PC-9 (cell line): ENCODE results near the gene KDM4B. TPM values are rescaled to one million over a fixed set of nuclear protein-coding genes. Genes with fewer than 3 reads are reported as not detected.

Source experiments
- BruUV-seq: library from RNA; stranded (reverse); fragments of 400-500 nt; replicated peaks from 2 replicates; lab custom pipeline; 2021; lab: Mats Ljungman, UMichigan
- CTCF ChIA-PET: fragments of 300-600 bp; sonication (Branson Sonifier 250); formaldehyde crosslinking; loops from one replicate; lab custom pipeline; 2022; ENCODE audit warnings: antibody characterized with exemption; lab: Charles Lee
- POLR2A ChIA-PET: fragments of 300-600 bp; sonication (Branson Sonifier 250); formaldehyde crosslinking; loops from one replicate; lab custom pipeline; 2022; ENCODE audit warnings: antibody characterized with exemption; ENCODE audit not compliant: unreplicated experiment; lab: Charles Lee
- DNase-seq, 2 experiments: peaks; one replicate each; pipeline versions ENCODE4 v3.0.0 to v3.0.0-alpha.2; 2015 to 2022; ENCODE audit warnings: mixed read lengths in 1 of 2
- H2AFZ ChIP-seq: fragments of 200-600 bp; sonication (generic); 2 replicates; pipeline ENCODE4 v1.8.1; 2017; ENCODE audit warnings: antibody characterized with exemption
- H3F3A ChIP-seq: fragments of 200-600 bp; sonication (generic); 2 replicates; pipeline ENCODE4 v1.8.1; 2017; ENCODE audit warnings: antibody characterized with exemption, mild to moderate bottlenecking, low read depth; ENCODE audit not compliant: insufficient read depth
- H3K27ac ChIP-seq: fragments of 200-600 bp; sonication (generic); 2 replicates; pipeline ENCODE4 v1.6.1; 2016; ENCODE audit warnings: mixed run types
- H3K27me3 ChIP-seq: fragments of 200-600 bp; sonication (generic); 2 replicates; pipeline ENCODE4 v1.6.1; 2016; ENCODE audit warnings: low read depth, mixed run types; ENCODE audit not compliant: insufficient read depth
- H3K36me3 ChIP-seq: fragments of 200-600 bp; sonication (generic); 2 replicates; pipeline ENCODE4 v1.6.1; 2016; ENCODE audit warnings: low read depth, mixed run types
- H3K4me1 ChIP-seq: fragments of 200-600 bp; sonication (generic); replicated peaks from 2 replicates; pipeline ENCODE4 v1.6.1; 2016; ENCODE audit warnings: mixed run types; ENCODE audit not compliant: insufficient read depth
- H3K4me2 ChIP-seq: fragments of 200-600 bp; sonication (generic); 2 replicates; pipeline ENCODE4 v1.6.1; 2017; ENCODE audit warnings: mixed run types
- H3K4me3 ChIP-seq: fragments of 200-600 bp; sonication (generic); 2 replicates; pipeline ENCODE4 v1.6.1; 2016; ENCODE audit warnings: mixed run types
- H3K79me2 ChIP-seq: fragments of 200-600 bp; sonication (generic); 2 replicates; pipeline ENCODE4 v1.6.1; 2017; ENCODE audit warnings: low read depth, mixed run types
- H3K9me2 ChIP-seq: fragments of 200-600 bp; sonication (generic); 2 replicates; pipeline ENCODE4 v1.8.1; 2017; ENCODE audit warnings: mild to moderate bottlenecking; ENCODE audit not compliant: insufficient read depth
- H3K9me3 ChIP-seq: fragments of 200-600 bp; sonication (generic); 2 replicates; pipeline ENCODE4 v1.8.1; 2016; ENCODE audit warnings: low read depth; ENCODE audit not compliant: insufficient read depth
- H4K20me1 ChIP-seq: fragments of 200-600 bp; sonication (generic); 2 replicates; pipeline ENCODE4 v1.8.1; 2017; ENCODE audit not compliant: insufficient read depth
- EZH2 ChIP-seq: fragments of 200-600 bp; sonication (generic); IDR thresholded peaks from 2 replicates; pipeline ENCODE4 v1.8.0; 2017; ENCODE audit warnings: antibody characterized with exemption, low read depth
- intact Hi-C: fragments of 100-400 bp; cut with micrococcal nuclease; formaldehyde crosslinking; loops from one replicate; pipeline ENCODE4 v1.10.0; 2022; ENCODE audit not compliant: unreplicated experiment
- total RNA-seq: library from RNA; stranded (reverse); gene quantifications from 2 replicates; pipeline ENCODE4 v1.2.3, GENCODE V29; 2021
- TF ChIP-seq, protein P1 (sequence below): fragments of 200-600 bp; sonication (generic); conservative IDR thresholded peaks from 2 replicates; pipeline ENCODE4 v1.6.1; 2017; ENCODE audit warnings: mixed run types, antibody characterized with exemption, mild to moderate bottlenecking, moderate library complexity

Gene KDM4B
- total RNA-seq, 1 experiment from 2014 or later = 19.5 TPM

DNA sequence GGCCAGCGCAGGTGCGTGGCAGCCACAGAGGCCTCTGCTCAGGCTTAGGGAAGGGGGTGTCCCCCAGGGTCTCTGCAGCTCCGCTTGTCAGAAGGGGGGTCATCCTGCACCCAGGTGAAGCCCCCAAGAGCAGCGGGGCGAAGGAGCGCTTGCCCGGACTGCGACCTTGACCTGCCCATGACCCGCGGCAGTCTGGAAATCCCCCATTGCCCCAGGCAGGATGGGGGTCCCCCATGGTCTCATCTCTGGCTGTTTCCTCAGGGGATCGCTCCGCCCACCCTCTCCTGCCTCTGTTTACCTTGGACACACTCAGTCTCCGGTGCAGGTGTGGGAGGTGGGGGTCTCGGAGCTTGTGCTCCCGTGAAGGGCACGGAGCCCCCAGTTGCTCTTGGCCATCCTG lies 82.7 kb downstream of the KDM4B start:
- Histone ChIP-seq H3K4me2 (no peak overlapping the region), H3K27ac (no peak overlapping the region), H3F3A (peaks cover 11% of the 10 kb centered on the region), H4K20me1 (no peaks in the 10 kb centered on the region), H3K79me2 (no peaks in the 10 kb centered on the region), H3K4me1 (peaks cover 22% of the 10 kb centered on the region), H3K9me3 (no peaks in the 10 kb centered on the region), H3K27me3 (no peaks in the 10 kb centered on the region), H3K4me3 (no peak overlapping the region), H3K36me3 (no peaks in the 10 kb centered on the region), H2AFZ (no peak overlapping the region), H3K9me2 (no peaks in the 10 kb centered on the region)
- no TSS peak for BruUV-seq
- no peak for DNase-seq
- POLR2A ChIA-PET = interaction anchor here (0.7 kb wide), 1 partner anchor 527 kb away, joined by 3 read pairs; no protein-coding TSS in a partner anchor
- TF ChIP-seq, protein P1, sequence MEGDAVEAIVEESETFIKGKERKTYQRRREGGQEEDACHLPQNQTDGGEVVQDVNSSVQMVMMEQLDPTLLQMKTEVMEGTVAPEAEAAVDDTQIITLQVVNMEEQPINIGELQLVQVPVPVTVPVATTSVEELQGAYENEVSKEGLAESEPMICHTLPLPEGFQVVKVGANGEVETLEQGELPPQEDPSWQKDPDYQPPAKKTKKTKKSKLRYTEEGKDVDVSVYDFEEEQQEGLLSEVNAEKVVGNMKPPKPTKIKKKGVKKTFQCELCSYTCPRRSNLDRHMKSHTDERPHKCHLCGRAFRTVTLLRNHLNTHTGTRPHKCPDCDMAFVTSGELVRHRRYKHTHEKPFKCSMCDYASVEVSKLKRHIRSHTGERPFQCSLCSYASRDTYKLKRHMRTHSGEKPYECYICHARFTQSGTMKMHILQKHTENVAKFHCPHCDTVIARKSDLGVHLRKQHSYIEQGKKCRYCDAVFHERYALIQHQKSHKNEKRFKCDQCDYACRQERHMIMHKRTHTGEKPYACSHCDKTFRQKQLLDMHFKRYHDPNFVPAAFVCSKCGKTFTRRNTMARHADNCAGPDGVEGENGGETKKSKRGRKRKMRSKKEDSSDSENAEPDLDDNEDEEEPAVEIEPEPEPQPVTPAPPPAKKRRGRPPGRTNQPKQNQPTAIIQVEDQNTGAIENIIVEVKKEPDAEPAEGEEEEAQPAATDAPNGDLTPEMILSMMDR = no peak
- TF ChIP-seq EZH2 = no peak
- CTCF ChIA-PET = no interaction called here
- intact Hi-C loops = no loop called here

DNA sequence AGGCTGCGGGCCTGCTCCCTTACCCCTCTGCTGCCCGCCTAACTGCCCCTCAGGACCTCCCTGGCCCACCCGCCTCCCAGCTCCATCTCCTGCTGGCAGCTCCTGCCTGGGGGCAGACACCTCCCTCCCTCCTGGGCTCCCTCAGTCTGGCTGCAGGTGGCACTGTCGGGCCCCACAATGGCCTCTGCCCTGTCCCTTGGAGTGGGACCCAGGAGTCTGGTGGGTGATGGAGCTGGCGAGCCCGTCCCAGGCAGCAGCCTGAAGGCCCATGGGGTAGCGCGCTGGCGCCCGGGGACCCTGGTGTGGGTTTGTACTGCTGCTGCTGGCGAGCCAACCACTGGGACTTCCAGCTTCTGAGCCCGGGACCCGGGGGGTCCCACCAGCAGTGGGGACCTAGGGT lies 83.6 kb downstream of the KDM4B start:
- Histone ChIP-seq H3K9me2 (no peaks in the 10 kb centered on the region), H2AFZ (no peak overlapping the region), H3K4me1 (peaks cover 13% of the 10 kb centered on the region; the same call in 1 of the 2 replicates), H3K4me3 (no peak overlapping the region), H3K9me3 (no peaks in the 10 kb centered on the region), H4K20me1 (no peaks in the 10 kb centered on the region), H3F3A (peaks cover 2% of the 10 kb centered on the region; the same call in 1 of the 2 replicates), H3K27me3 (no peaks in the 10 kb centered on the region), H3K27ac (no peak overlapping the region), H3K79me2 (no peaks in the 10 kb centered on the region), H3K4me2 (no peak overlapping the region), H3K36me3 (no peaks in the 10 kb centered on the region)
- CTCF ChIA-PET = interaction anchor here (0.6 to 1.0 kb wide), 2 partner anchors 635 to 715 kb away, joined by 4 to 7 read pairs; no protein-coding TSS in a partner anchor
- BruUV-seq = no TSS peak
- POLR2A ChIA-PET = no interaction called here
- TF ChIP-seq, protein P1 = no peak
- no peak for TF ChIP-seq EZH2
- no peak for DNase-seq
- intact Hi-C loops = no loop called here

DNA sequence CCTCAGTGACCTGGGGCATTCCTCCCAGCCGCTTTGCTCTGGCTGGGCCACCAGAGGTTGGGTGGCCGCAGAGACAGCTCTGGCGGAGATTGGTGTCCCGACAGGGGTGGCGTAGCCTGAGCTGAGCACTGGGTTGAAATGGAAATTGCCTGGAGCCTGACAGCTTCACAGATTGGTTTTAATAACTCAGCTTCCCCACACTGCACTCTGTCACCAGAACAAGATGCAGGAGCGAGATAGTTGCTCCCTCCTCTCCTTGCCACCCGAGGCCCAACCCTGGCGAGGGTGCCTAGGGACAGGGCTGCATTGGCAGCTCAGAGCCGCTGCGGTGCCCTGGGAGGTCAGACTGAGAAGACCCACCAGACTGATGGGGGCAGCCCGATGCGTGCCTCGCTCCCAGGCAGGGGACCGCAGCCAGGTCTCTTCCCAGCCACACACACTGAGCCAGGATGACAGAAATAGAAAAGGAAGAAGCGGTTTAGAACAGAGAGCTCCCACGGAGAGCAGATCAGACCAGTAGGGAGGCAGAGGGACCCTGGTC lies 84.1 kb downstream of the KDM4B start:
- H3K4me2 ChIP-seq = no peak overlapping the region
- no peak overlapping the region for H3K27ac ChIP-seq
- no peaks in the 10 kb centered on the region for H3K9me2 ChIP-seq
- no peak for TF ChIP-seq EZH2
- TF ChIP-seq, protein P1 = no peak
- H3K9me3 ChIP-seq = no peaks in the 10 kb centered on the region
- no peak overlapping the region for H3K4me3 ChIP-seq
- no peak for DNase-seq
- no peaks in the 10 kb centered on the region for H3K36me3 ChIP-seq
- H2AFZ ChIP-seq = no peak overlapping the region
- CTCF ChIA-PET = interaction anchor here (1.0 kb wide), 1 partner anchor 634 kb away, joined by 4 read pairs; no protein-coding TSS in a partner anchor
- BruUV-seq = no TSS peak
- no peaks in the 10 kb centered on the region for H3F3A ChIP-seq
- intact Hi-C loops = no loop called here
- POLR2A ChIA-PET = no interaction called here
- H3K27me3 ChIP-seq = no peaks in the 10 kb centered on the region
- peaks cover 8% of the 10 kb centered on the region; the same call in 1 of the 2 replicates for H3K4me1 ChIP-seq
- no peaks in the 10 kb centered on the region for H3K79me2 ChIP-seq
- H4K20me1 ChIP-seq = no peaks in the 10 kb centered on the region
